Fibroblast of skin of right quadriceps (primary cell): ENCODE data around the gene CFAP221.

ENCODE experiments used
- DNase-seq: peaks from one replicate; pipeline ENCODE4 v3.0.0-alpha.2; 2013

The CFAP221 gene

GRCh38 chr2:119647440-119648169, 103.4 kb downstream of the CFAP221 start:
- no peak for DNase-seq

GRCh38 chr2:119649364-119649917, 105.2 kb downstream of the CFAP221 start:
- no peak for DNase-seq

GRCh38 chr2:119650206-119650605, 106.0 kb downstream of the CFAP221 start:
- no peak for DNase-seq

- DNase-seq, result no peak
Measured at GRCh38 chr2:119650846-119651370, 106.7 kb downstream of the CFAP221 start.

- DNase-seq, result no peak
Measured at GRCh38 chr2:119657466-119658145, 113.4 kb downstream of the CFAP221 start.

GRCh38 chr2:119659601-119660342, 115.5 kb downstream of the CFAP221 start:
- DNase-seq, result peak; percentile 28

- DNase-seq, result no peak
Measured at GRCh38 chr2:119660343-119660658, 116.1 kb downstream of the CFAP221 start.

GRCh38 chr2:119662297-119662696, 118.0 kb downstream of the CFAP221 start:
- no peak for DNase-seq

GRCh38 chr2:119668546-119668945, 124.3 kb downstream of the CFAP221 start:
- DNase-seq, result no peak

- DNase-seq, result no peak
Measured at GRCh38 chr2:119671016-119671415, 126.8 kb downstream of the CFAP221 start.

- DNase-seq, result no peak
Measured at GRCh38 chr2:119671752-119672151, 127.5 kb downstream of the CFAP221 start.

- no peak for DNase-seq
Measured at GRCh38 chr2:119672161-119672862, 128.1 kb downstream of the CFAP221 start.

GRCh38 chr2:119673796-119674195, 129.5 kb downstream of the CFAP221 start:
- DNase-seq, result no peak

GRCh38 chr2:119674711-119675500, 130.7 kb downstream of the CFAP221 start:
- DNase-seq, result no peak

- DNase-seq, result no peak
Measured at GRCh38 chr2:119678021-119678656, 133.9 kb downstream of the CFAP221 start.

GRCh38 chr2:119679526-119679837, 135.2 kb downstream of the CFAP221 start:
- no peak for DNase-seq

- no peak for DNase-seq
Measured at GRCh38 chr2:119679846-119680245, 135.6 kb downstream of the CFAP221 start.

GRCh38 chr2:119680457-119681202, 136.4 kb downstream of the CFAP221 start:
- no peak for DNase-seq

GRCh38 chr2:119681203-119681867, 137.1 kb downstream of the CFAP221 start:
- DNase-seq, result no peak

GRCh38 chr2:119681868-119682220, 137.6 kb downstream of the CFAP221 start:
- DNase-seq, result no peak
